Measurements from ENCODE around the gene BGLAP.
A peak's percentile ranks its signal among the peaks of the same experiment; 100 is the strongest.

BGLAP gene

GRCh38 chr1:156281693-156282478 is 39.9 kb downstream of the BGLAP start:
- no peak for DNase-seq (ENCODE audit: low spot score)
- H3K27ac ChIP-seq, result peak overlapping the region; percentile 61 to 90
- no peak for TF ChIP-seq CTCF (IDR thresholded peaks at IDR 0.05)

GRCh38 chr1:156282479-156283222 is 40.7 kb downstream of the BGLAP start, which contains the start of gene SMG5:
TSS of gene SMG5 (minus strand) at chr1:156282825. CDS start at chr1:156282680, 145 bp downstream.
- H3K4me3 ChIP-seq, result peak within 1 kb of the TSS; percentile 89
- TF ChIP-seq CTCF (IDR thresholded peaks at IDR 0.05), result no peak
- DNase-seq (ENCODE audit: low spot score), result peak; percentile 97
- H3K27ac ChIP-seq, result peak within 1 kb of the TSS; percentile 61 to 90

More at GRCh38 chr1:156281693-156282478, 39.9 kb downstream of the BGLAP start:
- H3K4me3 ChIP-seq, result peak overlapping the region; percentile 89

- Histone ChIP-seq H3K27ac (no peak overlapping the region), H3K4me3 (peak overlapping the region; percentile 89)
- TF ChIP-seq CTCF (IDR thresholded peaks at IDR 0.05), result no peak
- DNase-seq (ENCODE audit: low spot score), result no peak
Measured at GRCh38 chr1:156283521-156283920, 41.5 kb downstream of the BGLAP start.

GRCh38 chr1:156284112-156284511 is 42.1 kb downstream of the BGLAP start, which contains the start of gene TMEM79:
TSS of gene TMEM79 (plus strand) at chr1:156284325. CDS start at chr1:156285227, 902 bp downstream.
- no peak for DNase-seq (ENCODE audit: low spot score)
- no peak for TF ChIP-seq CTCF (IDR thresholded peaks at IDR 0.05)
- H3K27ac ChIP-seq, result peak within 1 kb of the TSS in 1 of 2 donors; percentile 90
- peak within 1 kb of the TSS; percentile 89 for H3K4me3 ChIP-seq

- Histone ChIP-seq H3K4me3 (no peak overlapping the region), H3K27ac (no peak overlapping the region)
- no peak for DNase-seq (ENCODE audit: low spot score)
- TF ChIP-seq CTCF (IDR thresholded peaks at IDR 0.05), result no peak
Measured at GRCh38 chr1:156284757-156285156, 42.8 kb downstream of the BGLAP start.

- Histone ChIP-seq H3K4me3 (no peak overlapping the region), H3K27ac (no peak overlapping the region)
- no peak for TF ChIP-seq CTCF (IDR thresholded peaks at IDR 0.05)
- DNase-seq (ENCODE audit: low spot score), result no peak
Measured at GRCh38 chr1:156285437-156285836, 43.5 kb downstream of the BGLAP start.
